ENCODE results near the gene SMR3A. TPM values are rescaled to one million over a fixed set of nuclear protein-coding genes. Genes with fewer than 3 reads are reported as not detected.

Gene SMR3A
- total and polyA plus RNA-seq, 2 of the 13 experiments (the other 11 are each of a cell fraction or from before 2014, with no cell fraction given) = not detected

GRCh38 chr4:70336043-70336442, 24.5 kb upstream of the SMR3A start:
- in situ Hi-C loops (cut with HindIII; ENCODE audit: extremely low pct_ligation_motif_present, low pct_unique_long_range_greater_than_20kb) (no loop called here), intact Hi-C loops (cut with micrococcal nuclease; ENCODE audit: unreplicated experiment) (no loop called here)
- Histone ChIP-seq H3K9me3 (ENCODE audit: low read length) (no peaks in the 10 kb centered on the region), H3K4me2 (ENCODE audit: low read depth, low read length) (no peak overlapping the region), H3K27ac (ENCODE audit: extremely low read length, insufficient read depth, low read length) (no peak overlapping the region), H3K9ac (ENCODE audit: insufficient read depth, low read depth, low read length) (no peak overlapping the region), H3K36me3 (replicated peaks in 1 of 2; ENCODE audit: control insufficient read depth in 1 of 2, insufficient read depth in 2 of 2, low read length in 2 of 2) (no peaks in the 10 kb centered on the region), H3K27me3 (ENCODE audit: control insufficient read depth in 1 of 2, insufficient read depth in 2 of 2, low read length in 2 of 2) (no peaks in the 10 kb centered on the region), H2AFZ (ENCODE audit: low read length) (no peak overlapping the region), H3K4me3 (replicated peaks in 1 of 3; ENCODE audit: insufficient read depth in 1 of 3, low read depth in 2 of 3, low read length in 3 of 3) (no peak overlapping the region), H3K79me2 (ENCODE audit: insufficient read depth, low read length) (no peaks in the 10 kb centered on the region), H3K4me1 (ENCODE audit: insufficient read depth, low read length) (no peaks in the 10 kb centered on the region), H4K20me1 (ENCODE audit: insufficient read depth, low read length) (no peaks in the 10 kb centered on the region)
- POLR2A ChIA-PET = no interaction called here
- CTCF ChIA-PET (ENCODE audit: low intra/inter-chr PET ratio, low total read pairs) = no interaction called here
- 38% methylated on average over 5 of the region's 5 CpGs for WGBS (ENCODE audit: low lambda C conversion rate)
- BruUV-seq (replicated peaks) = no TSS peak
- DNase-seq (ENCODE audit: low spot score) = no peak
- no peak for FAIRE-seq
- no peak for ATAC-seq
- no peak for TF ChIP-seq ZNF530 (CRISPR knock-in tag; IDR thresholded peaks at IDR 0.05; ENCODE audit: low read depth)
- no peak for TF ChIP-seq KMT2B (CRISPR knock-in tag; IDR thresholded peaks at IDR 0.05)
- peak; percentile 75 for TF ChIP-seq CEBPB (IDR thresholded peaks at IDR 0.05; ENCODE audit: borderline replicate concordance, low read depth, low read length)
- TF ChIP-seq ZNF740 (CRISPR knock-in tag; IDR thresholded peaks at IDR 0.05) = no peak
- TF ChIP-seq MXD1 (CRISPR knock-in tag; IDR thresholded peaks at IDR 0.05) = no peak
- no peak for TF ChIP-seq FIP1L1 (IDR thresholded peaks at IDR 0.05; ENCODE audit: borderline replicate concordance, insufficient read depth, low read depth, low read length)
- TF ChIP-seq TMF1 (CRISPR knock-in tag; IDR thresholded peaks at IDR 0.05; ENCODE audit: low read depth) = no peak

- Histone ChIP-seq H3K27me3 (ENCODE audit: control insufficient read depth in 1 of 2, insufficient read depth in 2 of 2, low read length in 2 of 2) (no peaks in the 10 kb centered on the region), H3K9me3 (ENCODE audit: low read length) (no peaks in the 10 kb centered on the region), H3K4me2 (ENCODE audit: low read depth, low read length) (no peak overlapping the region), H3K27ac (ENCODE audit: extremely low read length, insufficient read depth, low read length) (no peak overlapping the region), H3K4me1 (ENCODE audit: insufficient read depth, low read length) (no peaks in the 10 kb centered on the region), H3K4me3 (replicated peaks in 1 of 3; ENCODE audit: insufficient read depth in 1 of 3, low read depth in 2 of 3, low read length in 3 of 3) (no peak overlapping the region), H3K36me3 (replicated peaks in 1 of 2; ENCODE audit: control insufficient read depth in 1 of 2, insufficient read depth in 2 of 2, low read length in 2 of 2) (no peaks in the 10 kb centered on the region), H3K9ac (ENCODE audit: insufficient read depth, low read depth, low read length) (no peak overlapping the region), H3K79me2 (ENCODE audit: insufficient read depth, low read length) (no peaks in the 10 kb centered on the region), H4K20me1 (ENCODE audit: insufficient read depth, low read length) (no peaks in the 10 kb centered on the region), H2AFZ (ENCODE audit: low read length) (no peak overlapping the region)
- no TSS peak for BruUV-seq (replicated peaks)
- DNase-seq (ENCODE audit: low spot score) (no peak), ATAC-seq (no peak), FAIRE-seq (no peak)
- in situ Hi-C loops (cut with HindIII; ENCODE audit: extremely low pct_ligation_motif_present, low pct_unique_long_range_greater_than_20kb) (no loop called here), intact Hi-C loops (cut with micrococcal nuclease; ENCODE audit: unreplicated experiment) (no loop called here)
- ChIA-PET POLR2A (no interaction called here), CTCF (ENCODE audit: low intra/inter-chr PET ratio, low total read pairs) (no interaction called here)
- TF ChIP-seq SMARCC2 (IDR thresholded peaks at IDR 0.05) (no peak), MXD1 (CRISPR knock-in tag; IDR thresholded peaks at IDR 0.05) (no peak), PHF8 (CRISPR knock-in tag; IDR thresholded peaks at IDR 0.05) (no peak), ZUFSP (CRISPR knock-in tag; IDR thresholded peaks at IDR 0.05; ENCODE audit: borderline replicate concordance) (no peak), ZNF672 (CRISPR knock-in tag; IDR thresholded peaks at IDR 0.05) (no peak), ZNF430 (CRISPR knock-in tag; IDR thresholded peaks at IDR 0.05) (no peak)
- 48% methylated on average over 1 of the region's 1 CpG for WGBS (ENCODE audit: low lambda C conversion rate)
Measured at GRCh38 chr4:70337886-70338420, 22.6 kb upstream of the SMR3A start.
